Measurements from ENCODE around the gene DHX29.
A peak's percentile ranks its signal among the peaks of the same experiment; 100 is the strongest.

The DHX29 gene

DNA sequence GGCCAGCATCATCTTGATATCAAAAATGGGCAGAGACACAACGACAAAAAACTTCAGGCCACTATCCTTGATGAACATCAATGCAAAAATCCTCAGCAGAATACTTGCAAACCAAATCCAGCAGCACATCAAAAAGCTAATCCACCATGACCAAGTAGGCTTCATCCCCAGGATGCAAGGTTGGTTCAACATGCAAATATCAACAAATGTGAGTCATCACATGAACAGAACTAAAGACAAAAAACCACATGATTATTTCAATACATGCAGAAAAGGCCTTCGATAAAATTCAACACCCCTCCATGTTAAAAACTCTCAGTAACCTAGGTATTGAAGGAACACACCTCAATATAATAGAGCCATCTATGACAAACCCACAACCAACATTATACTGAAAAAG lies 8.8 kb upstream of the DHX29 start:
- DNase-seq = no peak

DNA sequence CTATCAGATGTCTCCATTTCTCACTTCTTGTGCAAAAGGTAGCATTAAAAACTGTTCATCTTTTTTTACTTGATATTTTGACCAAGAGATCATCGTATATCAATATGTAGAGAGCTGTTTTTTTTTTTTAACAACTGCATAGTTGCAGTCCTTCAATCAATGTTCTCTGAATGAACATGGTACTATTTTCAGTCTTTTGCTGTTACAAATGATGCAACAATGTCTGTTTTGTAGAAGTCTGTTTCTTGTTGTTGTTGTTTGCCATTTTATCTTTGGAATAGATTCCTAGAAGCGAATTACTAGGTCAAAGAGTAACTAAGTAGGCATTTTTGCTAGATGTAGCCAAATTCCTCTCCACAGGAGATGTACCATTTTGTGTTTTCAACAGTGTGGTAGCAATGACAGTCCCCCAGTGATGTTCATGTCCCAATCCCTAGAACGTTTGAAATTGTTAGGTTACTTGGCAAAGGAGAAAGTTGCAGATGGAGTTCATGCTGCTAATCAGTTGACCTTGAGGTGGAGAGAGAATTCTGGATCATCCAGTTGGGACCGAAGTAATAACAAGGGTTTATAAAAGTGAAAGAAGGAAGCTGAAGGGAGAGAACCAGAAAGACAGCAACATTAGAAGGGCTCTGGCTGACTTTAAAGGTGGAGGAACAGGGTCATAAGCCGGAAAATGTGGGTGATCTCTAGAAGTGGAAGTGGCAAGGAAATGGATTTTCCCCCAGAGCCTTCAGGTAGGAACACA lies 6.5 kb upstream of the DHX29 start:
- no peak for DNase-seq

DNA sequence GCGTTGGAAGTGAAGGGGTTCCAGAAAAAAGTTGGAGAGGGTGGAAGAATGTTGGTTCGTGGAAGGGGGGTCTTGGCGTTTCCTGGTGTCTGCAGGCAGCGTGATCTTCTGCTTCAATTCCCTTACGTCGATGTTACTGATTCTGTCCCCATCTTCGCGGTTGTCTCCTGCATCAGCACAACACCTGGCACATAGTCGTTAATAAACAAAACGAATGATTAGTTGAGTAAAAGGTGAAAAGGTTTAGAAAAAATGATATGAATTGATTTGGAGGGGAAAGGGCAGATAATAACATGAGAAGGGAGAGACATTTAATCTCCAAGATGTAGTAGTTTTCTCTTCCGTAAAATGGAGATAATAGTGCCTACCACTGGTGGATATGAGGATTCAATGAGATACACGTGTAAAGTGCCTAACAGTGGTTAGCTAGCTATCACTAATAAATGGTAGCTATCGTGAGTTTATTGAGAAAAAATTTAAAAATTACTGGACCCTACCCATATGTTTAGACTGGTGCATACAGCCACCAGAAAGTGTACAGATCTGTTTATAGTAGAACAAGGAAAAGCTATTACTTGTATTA lies 851 bp upstream of the DHX29 start:
- peak; percentile 27 for DNase-seq

DNA sequence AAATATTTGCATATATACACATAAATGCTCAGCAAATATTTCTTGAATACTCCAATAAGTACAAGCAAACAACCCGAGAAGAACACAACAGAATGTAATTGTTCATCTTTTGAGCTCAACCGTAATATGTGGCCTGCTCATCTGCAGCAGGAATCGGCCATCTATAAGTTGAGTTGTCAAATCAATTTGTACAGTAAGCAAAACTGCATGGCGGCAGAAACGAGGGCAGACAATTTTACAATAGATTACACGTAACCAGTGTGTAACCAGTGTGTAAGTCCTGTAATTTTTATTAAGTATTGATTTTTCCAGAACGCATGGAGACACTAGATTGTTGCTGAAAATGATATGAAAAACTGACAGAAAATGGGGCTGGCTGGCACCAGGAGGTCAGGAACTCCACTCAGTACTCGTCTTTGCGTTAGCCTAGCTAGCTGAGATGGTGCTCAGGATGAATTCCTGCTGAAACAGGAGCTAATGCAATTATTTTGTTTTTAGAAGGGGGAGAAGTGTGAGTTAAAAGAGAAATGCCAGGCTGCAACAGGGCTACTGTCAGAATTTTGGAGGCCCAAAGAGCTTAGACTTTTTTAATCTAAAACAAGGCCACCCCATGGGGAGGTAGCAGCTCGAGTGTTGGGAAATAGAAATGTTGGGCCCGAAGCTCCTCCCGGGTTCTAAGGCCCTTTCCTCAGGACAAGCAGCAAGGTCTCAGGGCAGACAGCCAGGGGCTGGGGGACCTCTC lies 682 bp downstream of the DHX29 start:
- no peak for DNase-seq

DNA sequence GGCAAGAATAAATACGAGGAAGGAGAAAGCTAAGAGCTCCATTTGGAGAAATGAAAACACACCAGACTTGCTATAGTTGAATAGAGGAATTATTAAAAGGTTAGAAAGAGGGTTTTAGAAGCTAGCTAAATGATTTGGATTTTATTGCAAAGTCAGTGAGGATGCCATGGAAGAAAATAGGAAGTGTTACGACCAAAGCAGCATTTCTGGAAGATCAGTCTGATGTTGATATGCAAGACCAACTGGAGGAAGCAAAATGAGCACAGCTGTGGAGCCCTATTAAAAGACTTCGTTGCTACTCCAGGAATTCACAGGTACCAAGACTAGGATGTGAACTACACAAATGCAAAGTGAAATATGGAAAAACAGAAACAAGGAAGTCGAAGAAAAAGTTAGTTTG lies 2.1 kb downstream of the DHX29 start:
- no peak for DNase-seq

DNA sequence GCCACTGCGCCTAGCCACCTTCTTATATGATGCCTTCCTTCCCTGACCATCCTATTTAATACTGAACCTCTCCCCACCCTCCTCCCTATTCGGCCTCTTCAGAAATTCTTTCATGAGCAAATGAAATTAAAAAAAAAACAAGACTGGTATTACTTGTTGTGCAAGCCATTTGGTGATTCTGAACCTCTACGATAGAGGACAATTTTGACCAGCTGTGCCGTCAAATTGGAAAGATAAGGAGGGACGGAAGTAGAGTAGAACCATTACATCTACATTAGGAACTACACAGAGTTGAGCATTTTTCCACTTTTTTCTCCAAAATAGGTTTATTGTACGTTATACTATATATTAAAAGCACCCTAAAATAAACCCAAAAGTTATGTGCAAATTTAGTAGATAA lies 2.9 kb downstream of the DHX29 start:
- DNase-seq = no peak

DNA sequence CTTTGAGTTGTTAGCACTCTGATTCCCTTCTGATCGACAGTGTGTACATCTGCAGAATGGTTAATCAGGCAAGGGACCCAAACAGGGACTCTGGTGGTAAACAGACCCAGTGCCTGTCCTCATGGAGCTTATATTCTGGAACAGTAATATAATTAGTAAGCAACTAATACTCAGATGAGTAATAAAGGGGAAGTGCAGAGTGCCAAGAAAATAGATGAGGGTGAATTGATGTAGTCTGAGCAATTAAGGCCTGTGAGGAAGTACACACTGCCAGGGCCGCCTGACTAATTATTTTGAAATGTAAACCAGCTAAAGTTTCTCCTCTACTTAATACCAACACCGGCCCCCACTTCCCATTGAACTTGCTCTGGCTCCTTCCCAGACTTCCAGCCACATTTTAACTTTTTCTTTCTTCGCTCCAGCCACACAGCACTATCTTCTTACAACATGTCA lies 4.2 kb downstream of the DHX29 start:
- DNase-seq = no peak

DNA sequence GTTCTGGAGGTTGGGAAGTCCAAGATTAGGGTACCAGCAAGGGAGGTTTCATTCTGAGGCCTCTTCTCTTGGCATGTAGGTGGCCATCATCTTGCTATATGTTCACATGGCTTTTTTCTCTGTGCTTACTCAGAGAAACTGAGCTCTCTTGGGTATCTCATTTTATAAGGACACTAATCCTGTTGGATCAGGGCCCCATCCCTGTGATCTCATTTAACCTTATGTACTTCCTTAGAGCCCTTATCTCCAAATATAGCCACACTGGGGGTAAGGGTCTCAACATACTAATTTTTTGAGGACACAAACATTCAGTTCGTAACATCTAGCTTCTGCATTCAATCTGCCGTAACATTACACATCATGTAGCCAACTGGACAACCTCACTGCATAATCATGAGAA lies 6.6 kb downstream of the DHX29 start:
- no peak for DNase-seq

DNA sequence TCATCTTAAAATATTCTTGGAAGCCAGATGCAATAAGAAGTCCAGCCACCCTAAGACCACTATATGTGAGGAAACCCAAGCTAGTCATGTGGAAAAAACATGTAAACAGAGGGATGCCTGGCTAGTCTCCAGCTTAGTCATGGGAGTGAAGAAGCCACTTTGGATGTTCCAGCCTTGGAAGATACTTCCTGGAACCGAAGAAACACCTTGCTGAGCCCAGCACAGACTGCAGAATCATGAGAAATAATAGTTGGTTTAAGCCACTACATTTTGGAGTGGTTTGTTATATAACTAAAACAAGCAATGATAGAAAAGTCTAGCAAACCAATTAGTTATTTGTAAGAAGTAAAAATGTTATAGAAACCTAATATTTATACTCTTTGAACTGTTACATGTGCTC lies 12.6 kb downstream of the DHX29 start:
- DNase-seq = no peak

DNA sequence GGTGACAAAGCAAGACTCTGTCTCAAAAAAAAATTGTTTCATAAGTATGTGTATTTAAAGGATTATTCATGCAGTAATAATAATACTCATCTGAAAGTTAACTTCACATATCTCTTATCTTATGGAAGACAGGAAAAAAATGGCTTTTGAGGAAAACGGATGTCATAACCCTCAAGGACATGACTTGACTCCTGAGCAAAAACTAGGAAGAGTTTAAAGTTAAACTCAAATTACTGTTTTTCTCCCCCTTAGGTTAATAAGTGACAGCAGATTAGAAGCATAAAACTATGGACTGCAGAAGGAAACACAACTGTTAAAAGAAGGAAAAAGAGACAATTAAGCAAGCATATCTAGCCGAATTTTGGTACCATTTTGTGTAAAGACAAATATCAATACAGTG lies 16.5 kb downstream of the DHX29 start:
- DNase-seq = no peak

DNA sequence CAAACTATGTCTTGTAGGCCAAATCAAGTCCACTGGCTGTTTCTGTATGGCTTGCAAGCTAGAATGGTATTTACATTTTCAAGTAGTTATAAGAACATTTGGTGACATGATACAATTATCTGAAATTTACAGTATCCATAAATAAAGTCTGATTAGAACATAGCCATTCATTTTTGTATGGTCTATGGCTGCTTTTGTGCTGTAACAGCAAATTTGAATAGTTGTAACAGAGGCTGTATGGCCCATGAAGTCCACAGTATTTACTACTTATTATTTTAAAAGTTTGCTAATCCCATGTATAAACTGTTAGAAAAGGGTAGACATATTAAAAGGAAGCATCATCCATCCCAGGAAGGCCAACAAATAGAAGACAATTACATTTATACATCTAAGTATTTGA lies 17.7 kb downstream of the DHX29 start:
- no peak for DNase-seq

DNA sequence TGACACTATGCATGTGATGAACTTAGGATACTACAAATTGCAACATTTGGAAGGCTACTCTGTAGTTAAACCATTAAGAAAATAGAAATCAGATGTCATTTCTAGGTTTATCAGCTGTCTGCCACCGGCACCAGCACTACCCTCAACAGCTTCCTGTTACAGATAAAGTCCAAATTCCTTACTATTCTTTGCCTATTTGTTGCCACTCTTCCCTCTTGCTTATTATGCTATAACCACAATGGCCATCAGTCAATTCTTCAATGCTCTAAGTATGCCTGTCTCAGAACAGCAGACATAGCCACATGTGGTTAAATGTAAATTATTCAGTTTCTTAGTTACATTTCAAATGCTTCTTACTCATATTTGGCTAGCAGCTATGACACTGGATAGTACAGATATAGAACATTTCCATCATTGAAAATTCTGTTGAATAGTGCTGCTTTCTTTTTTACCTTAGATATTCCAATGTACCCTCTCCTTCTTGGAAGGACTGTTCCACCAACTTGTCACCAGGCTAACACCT lies 21.0 kb downstream of the DHX29 start:
- DNase-seq = no peak

DNA sequence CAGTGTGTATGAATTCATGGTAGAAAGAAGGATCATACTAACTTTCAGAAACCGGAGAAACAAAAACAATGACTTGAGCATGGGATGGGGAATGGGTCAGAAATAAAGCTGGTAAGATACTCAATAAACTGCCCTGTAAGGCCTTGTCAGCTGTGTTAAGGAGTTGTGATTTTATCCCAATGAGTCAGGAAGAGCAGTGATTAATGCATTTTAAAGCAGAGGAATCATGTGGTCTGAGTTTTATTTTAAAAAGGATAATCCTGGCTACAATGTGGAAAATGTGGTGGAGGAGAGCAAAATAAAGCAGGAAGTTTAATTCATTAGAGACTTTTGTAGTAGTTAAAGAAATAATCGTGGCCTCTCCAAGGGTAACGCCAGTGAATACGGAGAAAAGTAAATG lies 28.7 kb downstream of the DHX29 start:
- DNase-seq = no peak

DNA sequence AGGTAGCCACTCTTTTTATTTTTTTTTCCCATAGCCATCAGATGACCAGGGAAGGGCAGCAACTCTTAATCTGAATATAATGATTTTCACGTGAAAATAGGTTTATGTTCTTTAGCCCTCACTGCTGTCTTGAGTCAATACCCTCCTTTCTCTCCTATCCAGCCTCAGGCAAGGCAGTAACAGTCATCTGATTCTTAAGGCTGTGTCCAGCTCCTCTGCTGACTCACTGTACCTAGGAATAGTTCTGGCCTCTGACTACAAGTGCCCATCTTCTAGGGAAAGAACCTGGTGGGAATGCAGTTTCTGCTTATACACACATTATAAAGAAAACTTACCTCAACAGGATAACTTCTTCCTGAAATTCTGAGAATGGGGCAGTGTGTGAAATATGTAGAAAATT lies 30.7 kb downstream of the DHX29 start:
- no peak for DNase-seq

DNA sequence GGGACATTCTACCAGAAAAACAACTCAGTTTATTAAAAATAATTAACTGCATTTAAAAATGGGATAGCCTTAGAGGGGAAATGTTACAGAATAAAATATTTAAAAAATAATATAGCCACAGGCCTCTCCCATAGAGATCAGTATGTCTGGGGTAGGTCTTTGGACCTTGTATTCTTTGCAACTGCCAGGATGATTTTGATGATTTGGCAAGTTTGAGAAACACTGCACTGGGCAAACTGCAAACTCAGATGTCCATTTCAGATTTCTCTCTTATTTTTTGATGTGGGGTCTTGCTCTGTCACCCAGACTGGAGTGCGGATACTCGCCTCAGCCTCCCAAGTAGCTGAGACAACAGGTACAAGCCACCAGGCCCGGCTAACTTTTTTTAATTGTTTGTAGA lies 49.2 kb downstream of the DHX29 start:
- DNase-seq = no peak

DNA sequence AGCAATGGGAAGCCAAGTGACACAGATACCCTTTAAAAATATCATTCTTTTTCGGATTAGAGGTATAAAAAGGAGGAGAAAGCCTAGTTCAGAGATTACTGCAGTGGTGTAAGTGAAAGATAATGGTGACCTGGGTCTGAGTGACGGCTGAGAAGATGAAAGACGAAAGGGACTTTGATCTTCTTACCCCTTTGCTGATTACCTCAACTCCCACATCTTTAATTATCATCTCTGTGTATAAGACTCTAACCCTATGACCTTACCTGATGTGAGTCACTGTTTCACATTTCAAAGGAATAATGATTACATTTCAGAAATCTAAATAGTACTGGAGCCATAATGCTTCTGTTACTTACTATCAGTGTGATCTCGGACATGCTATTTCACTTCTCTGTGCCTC lies 52.7 kb downstream of the DHX29 start:
- DNase-seq = no peak

DNA sequence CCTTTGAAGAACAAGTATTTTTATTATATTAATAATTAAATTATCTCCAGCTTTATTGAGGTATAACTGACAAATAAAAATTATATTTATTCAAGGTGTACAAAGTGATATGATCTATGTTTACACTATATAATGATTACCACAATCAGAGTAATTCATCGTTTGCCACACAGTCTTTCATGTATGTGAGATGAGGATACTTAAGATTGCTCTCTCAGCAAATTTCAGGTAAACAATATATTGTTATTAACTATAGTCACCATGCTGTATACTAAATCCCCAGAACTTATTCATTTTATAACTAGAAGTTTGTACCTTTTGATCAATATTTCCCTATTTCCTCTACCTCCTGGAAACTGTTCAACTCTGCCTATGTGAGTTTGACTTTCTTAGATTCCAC lies 57.4 kb downstream of the DHX29 start:
- DNase-seq = no peak

DNA sequence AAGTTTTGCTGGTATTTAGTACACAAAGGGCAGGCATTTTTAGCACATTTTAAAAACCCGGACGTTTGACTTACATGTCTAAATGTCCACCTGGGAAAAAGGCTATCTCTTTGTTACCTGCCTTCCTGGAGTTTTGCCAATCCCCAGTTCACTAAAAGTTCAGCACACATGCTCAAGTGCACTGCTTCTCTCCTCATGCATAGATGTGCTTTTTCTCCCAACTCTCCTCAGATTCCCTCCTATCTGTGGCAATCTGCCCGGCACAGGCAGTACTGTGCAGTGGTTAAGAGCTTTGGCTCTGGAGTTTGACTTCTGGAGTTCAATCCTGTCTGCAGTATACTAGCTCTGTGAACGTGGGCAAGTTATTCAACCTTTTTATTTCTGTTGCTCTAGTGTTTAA lies 65.7 kb downstream of the DHX29 start:
- DNase-seq = peak; percentile 55

DNA sequence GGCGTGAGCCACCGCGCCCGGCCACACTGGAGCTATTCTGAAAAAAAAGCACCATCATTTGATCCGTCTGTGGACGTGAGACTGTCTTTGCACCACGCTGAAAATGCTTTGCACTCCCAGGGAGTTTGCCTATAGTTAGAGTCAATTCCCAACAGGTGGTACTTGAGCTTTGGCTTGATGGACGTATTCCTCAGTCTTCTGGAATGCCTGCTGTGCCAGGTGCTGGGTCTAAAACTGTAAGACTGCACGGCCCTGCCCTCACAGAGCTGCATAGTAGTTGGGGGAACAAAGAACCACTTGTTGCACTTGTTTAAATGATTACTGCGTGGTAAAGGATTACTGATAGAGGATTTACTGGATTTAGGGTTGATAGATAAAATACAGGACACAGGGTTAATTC lies 70.7 kb downstream of the DHX29 start:
- DNase-seq = no peak

DNA sequence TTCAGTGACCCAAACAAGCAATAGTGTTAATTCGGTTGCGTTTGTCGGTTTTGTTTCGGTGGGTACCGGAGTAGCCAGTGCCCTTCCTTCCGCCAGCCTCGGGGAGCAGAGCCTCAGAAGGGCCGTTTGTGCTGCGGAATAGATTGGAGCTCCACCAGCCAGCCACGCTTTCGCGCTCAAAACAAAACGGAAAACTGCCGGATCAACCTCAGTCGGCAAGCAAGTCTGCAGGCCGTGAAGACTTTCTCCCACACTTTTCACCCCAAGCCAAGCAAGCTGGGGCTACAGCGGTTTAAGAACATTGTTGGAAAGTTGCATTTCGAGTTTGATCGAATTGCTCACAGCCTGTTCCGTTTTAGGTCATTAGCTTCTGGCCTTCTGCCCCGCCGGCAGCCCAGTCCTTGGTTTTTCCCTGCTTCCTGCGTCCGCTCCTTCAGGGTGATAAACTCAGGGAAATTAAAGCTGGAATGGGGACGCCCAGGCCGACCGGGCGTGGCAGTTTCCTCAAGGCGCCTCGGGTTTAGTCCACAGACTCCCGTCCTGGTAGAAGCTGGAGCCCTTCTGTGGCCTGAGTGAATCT lies 73.3 kb downstream of the DHX29 start:
- no peak for DNase-seq

DNA sequence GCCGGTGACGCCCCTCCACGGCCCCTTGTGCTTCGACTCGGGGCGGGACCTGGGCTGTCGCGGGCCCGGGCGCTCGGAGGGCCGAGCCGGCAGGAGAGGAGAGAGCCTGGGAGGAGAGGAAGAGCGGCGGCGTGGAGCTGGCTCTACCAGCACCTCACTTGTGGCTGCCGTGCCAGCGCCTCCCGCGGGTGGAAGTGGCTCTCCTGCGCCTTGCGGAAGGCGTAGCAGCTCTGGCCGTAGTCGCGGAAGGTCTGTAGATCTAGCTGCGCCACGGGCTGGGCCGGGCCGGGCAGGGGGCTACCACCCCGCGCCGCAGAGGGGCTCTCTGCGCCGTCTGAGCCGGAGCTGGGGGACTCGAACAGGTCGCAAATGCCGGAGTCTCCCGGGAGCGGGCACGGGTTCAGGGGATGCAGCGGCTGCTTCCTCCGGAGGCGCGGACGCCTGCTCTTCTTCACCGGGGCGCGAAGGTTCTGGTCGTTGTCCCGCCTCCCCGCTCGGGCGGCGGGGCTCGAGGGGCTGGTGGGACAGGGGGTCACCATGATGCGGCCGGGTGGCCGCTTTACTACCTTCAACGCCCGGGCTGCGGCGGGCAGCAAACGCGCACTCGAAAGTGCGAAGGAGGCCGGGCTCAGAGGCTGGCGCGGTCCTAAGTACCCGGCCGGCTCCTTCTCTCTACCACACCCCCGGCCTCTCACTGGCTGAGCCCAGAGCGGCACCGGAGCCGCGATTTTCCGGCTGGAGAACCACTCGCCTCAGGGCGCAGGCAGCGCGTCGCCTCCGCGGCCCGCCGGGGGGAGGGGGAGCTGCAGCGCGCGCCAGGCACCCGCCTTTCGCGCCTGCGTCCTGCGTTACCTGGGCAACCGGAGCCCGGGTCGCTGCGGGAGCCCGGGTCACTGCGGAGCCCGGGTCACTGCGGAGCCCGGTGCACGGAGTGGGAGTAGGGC lies 74.2 kb downstream of the DHX29 start, which contains the start of gene CCNO:
Gene CCNO, minus strand, starts transcription at position 624 of the 944 bp plus-strand sequence. Its CDS starts 85 bp downstream, at position 539.
- peak; percentile 75 for DNase-seq

DNA sequence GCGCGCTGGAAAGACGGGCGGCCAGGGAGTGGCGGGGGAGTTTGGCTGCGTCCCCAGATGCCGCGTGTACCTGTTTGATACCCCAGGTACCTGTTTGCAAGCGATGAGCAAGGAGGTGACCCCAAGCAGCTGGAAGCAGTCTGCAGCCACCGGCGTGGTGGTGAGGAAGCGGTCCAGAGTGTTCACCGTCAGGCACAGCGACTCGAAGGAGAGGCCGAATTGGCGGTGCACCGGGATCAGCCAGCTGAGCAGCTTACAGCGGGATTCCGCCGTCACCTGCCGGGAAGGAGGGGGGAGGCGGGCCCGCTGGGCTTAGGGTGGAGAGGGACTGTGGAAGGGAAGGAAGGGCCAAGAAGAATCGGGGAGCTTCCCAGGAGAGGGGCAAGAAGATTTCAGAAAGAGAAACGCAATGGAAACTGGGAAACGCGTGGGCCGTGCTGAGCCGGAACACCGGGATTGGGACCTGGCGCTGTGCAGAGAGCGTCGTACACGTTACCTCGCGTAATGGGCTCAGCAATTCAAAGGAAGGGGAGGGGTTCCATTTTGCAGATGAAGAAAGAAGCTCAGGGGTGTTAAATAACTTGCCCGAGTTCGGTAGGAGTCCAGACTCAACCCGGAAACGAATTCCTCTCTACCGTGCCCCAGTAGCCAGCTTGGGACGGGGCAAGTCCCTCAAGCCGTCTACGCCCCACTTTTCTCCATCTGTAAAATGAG lies 75.1 kb downstream of the DHX29 start:
- no peak for DNase-seq
